Measurements from ENCODE around the gene HECTD4. TPM values are rescaled to one million over a fixed set of nuclear protein-coding genes. Genes with fewer than 3 reads are reported as not detected.

HECTD4 gene
- polyA plus RNA-seq, 1 donor from 2014 or later, result 15.8 TPM

DNA sequence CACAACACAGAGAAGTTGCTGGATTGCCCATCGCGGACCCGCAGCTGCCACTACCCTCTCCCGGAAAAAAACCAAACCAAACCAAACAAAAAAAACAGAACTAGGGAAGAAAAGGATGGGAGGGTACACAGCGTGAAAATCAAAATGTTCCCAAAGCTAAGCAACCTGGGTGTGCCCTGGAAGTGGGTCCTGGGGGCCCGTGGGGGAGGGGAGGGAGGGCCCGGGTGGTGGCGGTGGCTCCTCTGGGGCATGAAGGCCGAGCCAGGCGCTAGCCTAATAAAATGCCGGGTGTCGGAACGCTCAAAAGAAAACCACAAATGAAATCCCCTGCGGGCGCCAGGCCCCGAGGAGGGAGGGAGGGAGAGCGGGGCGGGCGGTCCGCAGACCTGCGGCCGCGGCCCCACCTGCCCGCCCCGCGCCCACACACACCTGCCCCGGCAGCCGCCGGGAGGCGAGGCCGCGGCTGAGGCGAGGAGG is 787 bp downstream of the HECTD4 start:
- Histone ChIP-seq H3K27ac (ENCODE audit: low read length) (peak overlapping the region; percentile 90), H3K27me3 (ENCODE audit: insufficient read depth, low read depth, low read length) (no peaks in the 10 kb centered on the region), H3K9me2 (ENCODE audit: insufficient read depth, low read length) (no peaks in the 10 kb centered on the region), H3K36me3 (ENCODE audit: insufficient read depth, low read length) (no peaks in the 10 kb centered on the region), H3K79me2 (replicated peaks; ENCODE audit: insufficient read depth, low read length) (peaks cover 52% of the 10 kb centered on the region), H4K20me1 (ENCODE audit: insufficient read depth) (no peaks in the 10 kb centered on the region), H3K4me3 (ENCODE audit: low read length) (peak overlapping the region; percentile 85), H3K9ac (ENCODE audit: low read length) (peak overlapping the region; percentile 90), H2AFZ (ENCODE audit: low read depth, low read length) (peak overlapping the region; percentile 60), H3K4me2 (ENCODE audit: low read length) (peak overlapping the region; percentile 34), H3K9me3 (ENCODE audit: low read length) (no peaks in the 10 kb centered on the region), H3F3A (ENCODE audit: insufficient read depth, low read length, poor library complexity, severe bottlenecking) (peaks cover 3% of the 10 kb centered on the region)
- no peak for TF ChIP-seq SMC3 (conservative IDR thresholded peaks at IDR 0.05; ENCODE audit: poor library complexity)
- no peak for TF ChIP-seq RAD21 (conservative IDR thresholded peaks at IDR 0.05)
- TF ChIP-seq TAF1 (IDR thresholded peaks at IDR 0.05; ENCODE audit: low read depth), result no peak
- TF ChIP-seq, protein P1, sequence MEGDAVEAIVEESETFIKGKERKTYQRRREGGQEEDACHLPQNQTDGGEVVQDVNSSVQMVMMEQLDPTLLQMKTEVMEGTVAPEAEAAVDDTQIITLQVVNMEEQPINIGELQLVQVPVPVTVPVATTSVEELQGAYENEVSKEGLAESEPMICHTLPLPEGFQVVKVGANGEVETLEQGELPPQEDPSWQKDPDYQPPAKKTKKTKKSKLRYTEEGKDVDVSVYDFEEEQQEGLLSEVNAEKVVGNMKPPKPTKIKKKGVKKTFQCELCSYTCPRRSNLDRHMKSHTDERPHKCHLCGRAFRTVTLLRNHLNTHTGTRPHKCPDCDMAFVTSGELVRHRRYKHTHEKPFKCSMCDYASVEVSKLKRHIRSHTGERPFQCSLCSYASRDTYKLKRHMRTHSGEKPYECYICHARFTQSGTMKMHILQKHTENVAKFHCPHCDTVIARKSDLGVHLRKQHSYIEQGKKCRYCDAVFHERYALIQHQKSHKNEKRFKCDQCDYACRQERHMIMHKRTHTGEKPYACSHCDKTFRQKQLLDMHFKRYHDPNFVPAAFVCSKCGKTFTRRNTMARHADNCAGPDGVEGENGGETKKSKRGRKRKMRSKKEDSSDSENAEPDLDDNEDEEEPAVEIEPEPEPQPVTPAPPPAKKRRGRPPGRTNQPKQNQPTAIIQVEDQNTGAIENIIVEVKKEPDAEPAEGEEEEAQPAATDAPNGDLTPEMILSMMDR (IDR thresholded peaks at IDR 0.05; ENCODE audit: poor library complexity, severe bottlenecking), result no peak
- TF ChIP-seq, protein P2, sequence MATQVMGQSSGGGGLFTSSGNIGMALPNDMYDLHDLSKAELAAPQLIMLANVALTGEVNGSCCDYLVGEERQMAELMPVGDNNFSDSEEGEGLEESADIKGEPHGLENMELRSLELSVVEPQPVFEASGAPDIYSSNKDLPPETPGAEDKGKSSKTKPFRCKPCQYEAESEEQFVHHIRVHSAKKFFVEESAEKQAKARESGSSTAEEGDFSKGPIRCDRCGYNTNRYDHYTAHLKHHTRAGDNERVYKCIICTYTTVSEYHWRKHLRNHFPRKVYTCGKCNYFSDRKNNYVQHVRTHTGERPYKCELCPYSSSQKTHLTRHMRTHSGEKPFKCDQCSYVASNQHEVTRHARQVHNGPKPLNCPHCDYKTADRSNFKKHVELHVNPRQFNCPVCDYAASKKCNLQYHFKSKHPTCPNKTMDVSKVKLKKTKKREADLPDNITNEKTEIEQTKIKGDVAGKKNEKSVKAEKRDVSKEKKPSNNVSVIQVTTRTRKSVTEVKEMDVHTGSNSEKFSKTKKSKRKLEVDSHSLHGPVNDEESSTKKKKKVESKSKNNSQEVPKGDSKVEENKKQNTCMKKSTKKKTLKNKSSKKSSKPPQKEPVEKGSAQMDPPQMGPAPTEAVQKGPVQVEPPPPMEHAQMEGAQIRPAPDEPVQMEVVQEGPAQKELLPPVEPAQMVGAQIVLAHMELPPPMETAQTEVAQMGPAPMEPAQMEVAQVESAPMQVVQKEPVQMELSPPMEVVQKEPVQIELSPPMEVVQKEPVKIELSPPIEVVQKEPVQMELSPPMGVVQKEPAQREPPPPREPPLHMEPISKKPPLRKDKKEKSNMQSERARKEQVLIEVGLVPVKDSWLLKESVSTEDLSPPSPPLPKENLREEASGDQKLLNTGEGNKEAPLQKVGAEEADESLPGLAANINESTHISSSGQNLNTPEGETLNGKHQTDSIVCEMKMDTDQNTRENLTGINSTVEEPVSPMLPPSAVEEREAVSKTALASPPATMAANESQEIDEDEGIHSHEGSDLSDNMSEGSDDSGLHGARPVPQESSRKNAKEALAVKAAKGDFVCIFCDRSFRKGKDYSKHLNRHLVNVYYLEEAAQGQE (IDR thresholded peaks at IDR 0.05; ENCODE audit: borderline replicate concordance), result no peak
- TF ChIP-seq EP300 (conservative IDR thresholded peaks at IDR 0.05; ENCODE audit: poor library complexity, severe bottlenecking), result no peak
- no peak for TF ChIP-seq EZH2 (IDR thresholded peaks at IDR 0.05; ENCODE audit: borderline replicate concordance, insufficient read depth, low read length, poor library complexity, severe bottlenecking)
- TF ChIP-seq POLR2AphosphoS5 (IDR thresholded peaks at IDR 0.05), result no peak
- TF ChIP-seq MXI1 (conservative IDR thresholded peaks at IDR 0.05; ENCODE audit: poor library complexity, severe bottlenecking), result no peak

DNA sequence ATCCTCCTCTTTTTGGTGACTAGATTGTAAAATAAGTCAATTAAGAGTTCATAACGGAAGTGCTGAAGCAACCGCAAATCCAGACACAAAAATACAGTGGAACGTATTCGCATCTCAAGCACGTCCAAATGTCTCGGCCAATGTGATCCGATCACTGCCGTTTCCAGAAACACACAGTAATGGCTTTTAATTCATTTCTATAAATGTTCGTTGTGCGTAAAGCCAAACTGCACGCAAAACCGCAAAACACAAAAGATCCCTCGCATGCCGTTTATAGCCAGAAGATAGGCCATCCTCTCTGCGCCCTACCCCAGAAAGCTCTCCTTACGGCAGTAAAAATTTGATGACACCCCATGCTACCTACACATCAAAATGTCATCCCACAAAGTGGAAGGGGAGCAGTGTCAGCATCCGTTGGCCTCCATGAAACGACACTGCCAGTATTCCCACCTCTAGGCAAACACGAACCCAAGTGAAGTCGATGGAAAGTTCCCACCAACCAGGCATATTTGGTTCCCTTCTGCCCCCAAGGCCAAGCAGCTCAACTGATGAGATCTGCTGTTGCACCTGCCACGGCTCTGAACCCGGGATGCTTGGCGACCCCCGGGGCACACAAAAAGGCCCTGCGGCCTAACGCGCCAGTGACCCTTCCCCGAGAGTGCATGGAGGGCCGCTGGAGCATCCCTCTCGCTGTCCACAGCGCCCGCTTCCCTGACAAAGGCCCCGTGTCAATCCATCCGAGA is 1.4 kb downstream of the HECTD4 start:
- no peaks in the 10 kb centered on the region for H3K9me2 ChIP-seq (ENCODE audit: insufficient read depth, low read length)
- TF ChIP-seq SMC3 (conservative IDR thresholded peaks at IDR 0.05; ENCODE audit: poor library complexity) (no peak), EZH2 (IDR thresholded peaks at IDR 0.05; ENCODE audit: borderline replicate concordance, insufficient read depth, low read length, poor library complexity, severe bottlenecking) (no peak), POLR2AphosphoS5 (IDR thresholded peaks at IDR 0.05) (no peak), EP300 (conservative IDR thresholded peaks at IDR 0.05; ENCODE audit: poor library complexity, severe bottlenecking) (no peak), TAF1 (IDR thresholded peaks at IDR 0.05; ENCODE audit: low read depth) (no peak), RAD21 (conservative IDR thresholded peaks at IDR 0.05) (no peak), MXI1 (conservative IDR thresholded peaks at IDR 0.05; ENCODE audit: poor library complexity, severe bottlenecking) (no peak)
- TF ChIP-seq, protein P1 (IDR thresholded peaks at IDR 0.05; ENCODE audit: poor library complexity, severe bottlenecking), result no peak
- TF ChIP-seq, protein P2 (IDR thresholded peaks at IDR 0.05; ENCODE audit: borderline replicate concordance), result no peak
- H3K4me3 ChIP-seq (ENCODE audit: low read length), result peak overlapping the region; percentile 85
- peak overlapping the region; percentile 90 for H3K27ac ChIP-seq (ENCODE audit: low read length)
- peak overlapping the region; percentile 60 for H2AFZ ChIP-seq (ENCODE audit: low read depth, low read length)
- no peaks in the 10 kb centered on the region for H4K20me1 ChIP-seq (ENCODE audit: insufficient read depth)
- H3K36me3 ChIP-seq (ENCODE audit: insufficient read depth, low read length), result no peaks in the 10 kb centered on the region
- H3K4me2 ChIP-seq (ENCODE audit: low read length), result peak overlapping the region; percentile 34
- H3K9me3 ChIP-seq (ENCODE audit: low read length), result no peaks in the 10 kb centered on the region
- H3K79me2 ChIP-seq (replicated peaks; ENCODE audit: insufficient read depth, low read length), result peaks cover 56% of the 10 kb centered on the region
- H3K27me3 ChIP-seq (ENCODE audit: insufficient read depth, low read depth, low read length), result no peaks in the 10 kb centered on the region
- H3F3A ChIP-seq (ENCODE audit: insufficient read depth, low read length, poor library complexity, severe bottlenecking), result peaks cover 3% of the 10 kb centered on the region
- peak overlapping the region; percentile 90 for H3K9ac ChIP-seq (ENCODE audit: low read length)

Measured in neural cell (in vitro differentiated cells).